GM12878 (cell line): ENCODE measurements around the gene TRAPPC3. TPM values are rescaled to one million over a fixed set of nuclear protein-coding genes. Genes with fewer than 3 reads are reported as not detected.

Experiments used
- ASH2L ChIP-seq: fragments of 300-600, 200-600 bp; sonication (generic); IDR thresholded peaks from 2 replicates; pipeline ENCODE4 v1.6.1; 2017; ENCODE audit warnings: low read depth, mild to moderate bottlenecking, borderline replicate concordance
- BCL11A ChIP-seq: IDR thresholded peaks from 2 replicates; pipeline ENCODE4 v1.6.1; 2011; ENCODE audit warnings: low read depth, low read length
- CHD1 ChIP-seq: IDR thresholded peaks from 2 replicates; pipeline ENCODE4 v1.6.1; 2012; ENCODE audit warnings: low read depth, low read length, improper control_type of control experiment
- CTCF ChIP-seq, 3 experiments: IDR thresholded peaks in 2 of 3; conservative IDR thresholded peaks in 1 of 3; 2 replicates each; pipeline ENCODE4 v1.5.1; 2011; ENCODE audit warnings: low read depth in 3 of 3, low read length in 3 of 3, mild to moderate bottlenecking in 3 of 3, control low read depth in 2 of 3, moderate library complexity in 2 of 3, inconsistent platforms in 1 of 3, mixed read lengths in 1 of 3; ENCODE audit not compliant: control insufficient read depth in 2 of 3, insufficient read depth in 1 of 3; ENCODE audit errors: extremely low read depth in 1 of 3
- DPF2 ChIP-seq: fragments of 450-650 bp; IDR thresholded peaks from 2 replicates; pipeline ENCODE4 v1.6.1; 2017; ENCODE audit warnings: mild to moderate bottlenecking
- E2F8 ChIP-seq: fragments of 450-650 bp; IDR thresholded peaks from 2 replicates; pipeline ENCODE4 v1.6.1; 2018; ENCODE audit warnings: mild to moderate bottlenecking, low read depth, moderate library complexity; ENCODE audit not compliant: partially characterized antibody
- FOXM1 ChIP-seq: IDR thresholded peaks from 2 replicates; pipeline ENCODE4 v1.6.1; 2012; ENCODE audit warnings: low read depth, mild to moderate bottlenecking, inconsistent platforms, low read length, moderate library complexity
- MEF2A ChIP-seq: IDR thresholded peaks from 2 replicates; pipeline ENCODE4 v1.6.1; 2011; ENCODE audit warnings: low read depth, mild to moderate bottlenecking, low read length, moderate library complexity; ENCODE audit not compliant: insufficient read depth
- MLLT1 ChIP-seq: fragments of 450-650 bp; IDR thresholded peaks from 2 replicates; pipeline ENCODE4 v1.6.1; 2016; ENCODE audit warnings: mild to moderate bottlenecking
- MTA2 ChIP-seq: fragments of 450-650 bp; IDR thresholded peaks from 2 replicates; pipeline ENCODE4 v1.6.1; 2016; ENCODE audit warnings: low read depth, mild to moderate bottlenecking, moderate library complexity
- NBN ChIP-seq: fragments of 450-650 bp; IDR thresholded peaks from 2 replicates; pipeline ENCODE4 v1.6.1; 2016
- NFYB ChIP-seq: IDR thresholded peaks from 2 replicates; pipeline ENCODE4 v1.6.1; 2011; ENCODE audit warnings: low read depth, mild to moderate bottlenecking, low read length, improper control_type of control experiment, moderate library complexity; ENCODE audit not compliant: insufficient read depth
- POU2F2 ChIP-seq: IDR thresholded peaks from 3 replicates; pipeline ENCODE4 v1.6.1; 2011; ENCODE audit warnings: low read depth, mild to moderate bottlenecking, low read length, borderline replicate concordance
- RAD21 ChIP-seq: IDR thresholded peaks from 2 replicates; pipeline ENCODE4 v1.6.1; 2011; ENCODE audit warnings: mild to moderate bottlenecking, low read depth, low read length, moderate library complexity; ENCODE audit not compliant: insufficient read depth
- SMAD1 ChIP-seq: fragments of 450-650 bp; IDR thresholded peaks from 2 replicates; pipeline ENCODE4 v1.6.1; 2018; ENCODE audit warnings: mild to moderate bottlenecking, low read depth; ENCODE audit not compliant: partially characterized antibody
- TAF1 ChIP-seq: IDR thresholded peaks from 2 replicates; pipeline ENCODE4 v1.6.1; 2011; ENCODE audit warnings: mild to moderate bottlenecking, low read depth, low read length, borderline replicate concordance
- TCF7 ChIP-seq: IDR thresholded peaks from 2 replicates; pipeline ENCODE4 v1.6.1; 2014; ENCODE audit warnings: antibody characterized with exemption, borderline replicate concordance
- ZNF592 ChIP-seq: fragments of 450-650 bp; IDR thresholded peaks from 2 replicates; pipeline ENCODE4 v1.6.1; 2017; ENCODE audit warnings: mild to moderate bottlenecking, moderate library complexity
- ZZZ3 ChIP-seq: IDR thresholded peaks from 2 replicates; pipeline ENCODE4 v1.6.1; 2011; ENCODE audit warnings: low read depth; ENCODE audit not compliant: control insufficient read depth, insufficient read length
- polyA plus RNA-seq, 11 experiments: library from polyadenylated mRNA; depleted of rRNA in 4 of 11; unstranded in 6 of 11; stranded (reverse) in 5 of 11; fragments of >200 nt; fragmentation: Nextera tagmentation in 4 of 11; fragmentation: Illumina TruSeq in 1 of 11; extraction: Ambion mirVana in 4 of 11; extraction: Trizol in 1 of 11; gene quantifications; 1 replicate in 1 of 11; 2 replicates in 10 of 11; pipeline versions ENCODE4 v1.2.1 to v1.2.3, GENCODE V29; 2011 to 2016; ENCODE audit warnings: inconsistent platforms in 2 of 11, missing spikeins in 2 of 11, low read depth in 1 of 11
- total RNA-seq, 4 experiments: library from RNA; depleted of rRNA in 3 of 4; stranded (reverse); fragments of >200 nt in 3 of 4; fragmentation: Illumina TruSeq in 1 of 4; extraction: Trizol in 1 of 4; gene quantifications; 2 replicates each; pipeline versions ENCODE4 v1.2.1 to v1.2.3, GENCODE V29; 2013 to 2021

TRAPPC3 gene
- total and polyA plus RNA-seq, 10 of the 15 experiments (the other 5 are each of a cell fraction or from before 2014, with no cell fraction given), result 14.7 to 122 (median 70.5) TPM

GRCh38 chr1:36161641-36162531 lies 12.6 kb upstream of the TRAPPC3 start (continued):
- TF ChIP-seq ASH2L, result no peak
- TF ChIP-seq ZZZ3, result no peak
- TF ChIP-seq CTCF (IDR thresholded peaks at IDR 0.05 in 2 of 3, conservative IDR thresholded peaks at IDR 0.05 in 1 of 3; ENCODE audit: control insufficient read depth in 2 of 3, extremely low read depth in 1 of 3, insufficient read depth in 1 of 3, low read depth in 3 of 3, low read length in 3 of 3), result no peak
- no peak for TF ChIP-seq TCF7
- no peak for TF ChIP-seq RAD21
- TF ChIP-seq NBN, result 0 out of 2 replicates have a peak, but pooled peaks have one; percentile 47
- no peak; the same call in 2 of the 3 replicates for TF ChIP-seq POU2F2
- no peak for TF ChIP-seq MEF2A
- TF ChIP-seq ZNF592, result no peak
- TF ChIP-seq TAF1, result 0 out of 2 replicates have a peak, but pooled peaks have one; percentile 4
- no peak for TF ChIP-seq SMAD1
- no peak for TF ChIP-seq BCL11A
- peak; percentile 43; the same call in 1 of the 2 replicates for TF ChIP-seq MTA2
- TF ChIP-seq E2F8, result no peak
- TF ChIP-seq MLLT1, result peak; percentile 21
- peak; percentile 66; the same call in 1 of the 2 replicates for TF ChIP-seq DPF2
- no peak for TF ChIP-seq NFYB
- TF ChIP-seq FOXM1, result no peak
- no peak for TF ChIP-seq CHD1
